ENCODE data around the gene TP53BP1.

DNA sequence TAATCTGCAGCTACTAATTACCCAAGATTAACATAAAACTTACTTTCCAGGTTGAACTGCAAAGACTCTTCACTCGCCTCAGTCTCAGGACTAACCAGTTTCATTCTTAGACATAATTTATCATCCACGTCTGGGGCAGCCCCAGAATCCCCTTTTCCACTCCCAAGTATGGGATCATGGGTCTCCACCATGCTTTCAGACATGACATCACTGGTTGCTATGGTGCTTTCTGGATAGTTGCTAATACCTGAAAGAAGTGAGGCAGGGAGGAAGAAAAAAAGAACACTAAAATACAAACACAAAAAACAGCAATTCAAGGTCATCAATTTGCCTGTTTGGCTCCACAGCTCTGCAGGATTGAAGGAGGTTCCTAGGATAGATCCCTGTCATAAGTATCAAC is 46.6 kb downstream of the TP53BP1 start:
- TF ChIP-seq, protein P1, sequence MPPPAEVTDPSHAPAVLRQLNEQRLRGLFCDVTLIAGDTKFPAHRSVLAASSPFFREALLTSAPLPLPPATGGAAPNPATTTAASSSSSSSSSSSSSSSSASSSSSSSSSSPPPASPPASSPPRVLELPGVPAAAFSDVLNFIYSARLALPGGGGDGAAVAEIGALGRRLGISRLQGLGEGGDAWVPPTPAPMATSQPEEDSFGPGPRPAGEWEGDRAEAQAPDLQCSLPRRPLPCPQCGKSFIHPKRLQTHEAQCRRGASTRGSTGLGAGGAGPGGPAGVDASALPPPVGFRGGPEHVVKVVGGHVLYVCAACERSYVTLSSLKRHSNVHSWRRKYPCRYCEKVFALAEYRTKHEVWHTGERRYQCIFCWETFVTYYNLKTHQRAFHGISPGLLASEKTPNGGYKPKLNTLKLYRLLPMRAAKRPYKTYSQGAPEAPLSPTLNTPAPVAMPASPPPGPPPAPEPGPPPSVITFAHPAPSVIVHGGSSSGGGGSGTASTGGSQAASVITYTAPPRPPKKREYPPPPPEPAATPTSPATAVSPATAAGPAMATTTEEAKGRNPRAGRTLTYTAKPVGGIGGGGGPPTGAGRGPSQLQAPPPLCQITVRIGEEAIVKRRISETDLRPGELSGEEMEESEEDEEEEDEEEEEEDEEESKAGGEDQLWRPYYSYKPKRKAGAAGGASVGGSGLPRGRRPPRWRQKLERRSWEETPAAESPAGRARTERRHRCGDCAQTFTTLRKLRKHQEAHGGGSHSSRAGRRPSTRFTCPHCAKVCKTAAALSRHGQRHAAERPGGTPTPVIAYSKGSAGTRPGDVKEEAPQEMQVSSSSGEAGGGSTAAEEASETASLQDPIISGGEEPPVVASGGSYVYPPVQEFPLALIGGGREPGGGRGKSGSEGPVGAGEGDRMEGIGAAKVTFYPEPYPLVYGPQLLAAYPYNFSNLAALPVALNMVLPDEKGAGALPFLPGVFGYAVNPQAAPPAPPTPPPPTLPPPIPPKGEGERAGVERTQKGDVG (CRISPR knock-in tag; IDR thresholded peaks at IDR 0.05; ENCODE audit: borderline replicate concordance): no peak
- TF ChIP-seq, protein P2, sequence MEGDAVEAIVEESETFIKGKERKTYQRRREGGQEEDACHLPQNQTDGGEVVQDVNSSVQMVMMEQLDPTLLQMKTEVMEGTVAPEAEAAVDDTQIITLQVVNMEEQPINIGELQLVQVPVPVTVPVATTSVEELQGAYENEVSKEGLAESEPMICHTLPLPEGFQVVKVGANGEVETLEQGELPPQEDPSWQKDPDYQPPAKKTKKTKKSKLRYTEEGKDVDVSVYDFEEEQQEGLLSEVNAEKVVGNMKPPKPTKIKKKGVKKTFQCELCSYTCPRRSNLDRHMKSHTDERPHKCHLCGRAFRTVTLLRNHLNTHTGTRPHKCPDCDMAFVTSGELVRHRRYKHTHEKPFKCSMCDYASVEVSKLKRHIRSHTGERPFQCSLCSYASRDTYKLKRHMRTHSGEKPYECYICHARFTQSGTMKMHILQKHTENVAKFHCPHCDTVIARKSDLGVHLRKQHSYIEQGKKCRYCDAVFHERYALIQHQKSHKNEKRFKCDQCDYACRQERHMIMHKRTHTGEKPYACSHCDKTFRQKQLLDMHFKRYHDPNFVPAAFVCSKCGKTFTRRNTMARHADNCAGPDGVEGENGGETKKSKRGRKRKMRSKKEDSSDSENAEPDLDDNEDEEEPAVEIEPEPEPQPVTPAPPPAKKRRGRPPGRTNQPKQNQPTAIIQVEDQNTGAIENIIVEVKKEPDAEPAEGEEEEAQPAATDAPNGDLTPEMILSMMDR (CRISPR knock-in tag; IDR thresholded peaks at IDR 0.05): no peak
- TF ChIP-seq, protein P3, sequence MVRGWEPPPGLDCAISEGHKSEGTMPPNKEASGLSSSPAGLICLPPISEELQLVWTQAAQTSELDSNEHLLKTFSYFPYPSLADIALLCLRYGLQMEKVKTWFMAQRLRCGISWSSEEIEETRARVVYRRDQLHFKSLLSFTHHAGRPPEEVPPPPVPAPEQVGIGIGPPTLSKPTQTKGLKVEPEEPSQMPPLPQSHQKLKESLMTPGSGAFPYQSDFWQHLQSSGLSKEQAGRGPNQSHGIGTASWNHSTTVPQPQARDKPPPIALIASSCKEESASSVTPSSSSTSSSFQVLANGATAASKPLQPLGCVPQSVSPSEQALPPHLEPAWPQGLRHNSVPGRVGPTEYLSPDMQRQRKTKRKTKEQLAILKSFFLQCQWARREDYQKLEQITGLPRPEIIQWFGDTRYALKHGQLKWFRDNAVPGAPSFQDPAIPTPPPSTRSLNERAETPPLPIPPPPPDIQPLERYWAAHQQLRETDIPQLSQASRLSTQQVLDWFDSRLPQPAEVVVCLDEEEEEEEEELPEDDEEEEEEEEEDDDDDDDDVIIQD (CRISPR knock-in tag; IDR thresholded peaks at IDR 0.05; ENCODE audit: low read depth): no peak
- TF ChIP-seq MEIS2 (CRISPR knock-in tag; IDR thresholded peaks at IDR 0.05) (no peak), TBL1XR1 (IDR thresholded peaks at IDR 0.05; ENCODE audit: borderline replicate concordance, low read length, partially characterized antibody) (no peak), CAMTA2 (CRISPR knock-in tag; IDR thresholded peaks at IDR 0.05; ENCODE audit: borderline replicate concordance) (no peak), NR2C2 (CRISPR knock-in tag; IDR thresholded peaks at IDR 0.05; ENCODE audit: borderline replicate concordance) (no peak)
- TF ChIP-seq, protein P4, sequence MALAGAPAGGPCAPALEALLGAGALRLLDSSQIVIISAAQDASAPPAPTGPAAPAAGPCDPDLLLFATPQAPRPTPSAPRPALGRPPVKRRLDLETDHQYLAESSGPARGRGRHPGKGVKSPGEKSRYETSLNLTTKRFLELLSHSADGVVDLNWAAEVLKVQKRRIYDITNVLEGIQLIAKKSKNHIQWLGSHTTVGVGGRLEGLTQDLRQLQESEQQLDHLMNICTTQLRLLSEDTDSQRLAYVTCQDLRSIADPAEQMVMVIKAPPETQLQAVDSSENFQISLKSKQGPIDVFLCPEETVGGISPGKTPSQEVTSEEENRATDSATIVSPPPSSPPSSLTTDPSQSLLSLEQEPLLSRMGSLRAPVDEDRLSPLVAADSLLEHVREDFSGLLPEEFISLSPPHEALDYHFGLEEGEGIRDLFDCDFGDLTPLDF (CRISPR knock-in tag; IDR thresholded peaks at IDR 0.05): no peak

All from HepG2 (cell line).